HEK293T (cell line): Measurements from ENCODE around the gene HPS6.

Experiments
- ARNT ChIP-seq: fragments of 450-650 bp; IDR thresholded peaks from 2 replicates; pipeline ENCODE4 v1.6.1; 2017; ENCODE audit warnings: mild to moderate bottlenecking
- CTBP1 ChIP-seq: fragments of 450-650 bp; IDR thresholded peaks from 2 replicates; pipeline ENCODE4 v1.6.1; 2016; ENCODE audit warnings: borderline replicate concordance
- ELF4 ChIP-seq: fragments of 450-650 bp; IDR thresholded peaks from 2 replicates; pipeline ENCODE4 v1.6.1; 2017; ENCODE audit warnings: antibody characterized with exemption
- FOXM1 ChIP-seq: fragments of 450-650 bp; IDR thresholded peaks from 2 replicates; pipeline ENCODE4 v1.6.1; 2017; ENCODE audit warnings: mild to moderate bottlenecking, borderline replicate concordance
- HDGF ChIP-seq: fragments of 450-650 bp; IDR thresholded peaks from 2 replicates; pipeline ENCODE4 v1.6.1; 2017; ENCODE audit warnings: antibody characterized with exemption, borderline replicate concordance
- LEF1 ChIP-seq: fragments of 450-650 bp; IDR thresholded peaks from 2 replicates; pipeline ENCODE4 v1.6.1; 2017; ENCODE audit warnings: mild to moderate bottlenecking, borderline replicate concordance
- NFRKB ChIP-seq: fragments of 450-650 bp; IDR thresholded peaks from 2 replicates; pipeline ENCODE4 v1.6.1; 2016; ENCODE audit warnings: mild to moderate bottlenecking, moderate library complexity
- SP1 ChIP-seq: fragments of 450-650 bp; IDR thresholded peaks from 2 replicates; pipeline ENCODE4 v1.6.1; 2017
- SUZ12 ChIP-seq: fragments of 450-650 bp; IDR thresholded peaks from 2 replicates; pipeline ENCODE4 v1.6.1; 2016; ENCODE audit warnings: mild to moderate bottlenecking
- TARDBP ChIP-seq: fragments of 450-650 bp; IDR thresholded peaks from 2 replicates; pipeline ENCODE4 v1.6.1; 2016
- ZNF384 ChIP-seq: fragments of 450-650 bp; IDR thresholded peaks from 2 replicates; pipeline ENCODE4 v1.6.1; 2016
- TF ChIP-seq, protein P1 (sequence below): fragments of 450-650 bp; IDR thresholded peaks from 2 replicates; pipeline ENCODE4 v1.6.1; 2016

DNA sequence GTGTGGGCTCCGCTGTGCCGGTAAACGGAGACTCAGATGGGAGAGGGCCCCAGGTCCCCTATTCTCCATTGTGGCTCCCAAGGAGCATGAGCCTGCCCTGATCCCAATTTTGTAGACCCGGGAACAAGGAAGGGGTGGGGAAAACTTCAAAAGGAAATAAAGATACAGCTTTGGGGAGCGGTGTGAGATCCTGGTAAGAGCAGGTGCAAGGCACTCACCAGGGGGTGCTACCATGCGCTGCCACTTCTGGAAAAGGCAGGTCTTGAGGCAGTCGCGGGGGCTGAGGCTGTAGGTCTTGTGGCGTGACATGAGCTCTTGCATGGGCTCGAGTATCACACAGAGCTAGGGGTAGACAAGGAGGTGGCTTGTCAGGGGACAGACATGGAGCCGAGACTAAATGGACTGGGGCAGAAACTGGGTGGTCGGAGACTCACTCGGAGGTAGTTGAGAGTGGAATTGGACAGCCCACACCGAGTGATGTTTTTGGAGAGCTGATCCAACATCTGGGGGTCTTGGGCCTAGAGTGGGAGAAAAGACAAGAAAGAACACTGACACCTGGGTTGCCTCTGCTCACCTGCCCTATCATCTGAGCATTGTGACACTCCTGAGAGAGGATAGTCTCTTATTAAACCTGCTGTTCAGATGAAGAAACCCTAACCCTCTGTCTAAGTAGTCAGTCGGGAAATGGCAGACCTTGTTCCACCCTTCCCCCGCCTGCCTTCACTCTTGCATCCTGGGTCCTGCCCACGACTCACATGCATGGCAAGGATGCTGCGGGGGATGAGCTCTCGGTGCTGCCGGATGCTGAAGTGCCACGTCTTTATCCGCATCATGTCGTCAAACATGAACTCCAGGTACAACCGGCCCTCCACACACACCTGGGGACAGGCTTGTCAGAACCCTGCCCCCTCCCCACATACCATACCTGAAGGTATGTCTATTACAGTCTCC lies 44.3 kb downstream of the HPS6 start:
- TF ChIP-seq FOXM1: no peak
- no peak for TF ChIP-seq ZNF384
- no peak for TF ChIP-seq SUZ12
- no peak for TF ChIP-seq TARDBP
- TF ChIP-seq SP1: no peak
- TF ChIP-seq LEF1: no peak
- TF ChIP-seq, protein P1, sequence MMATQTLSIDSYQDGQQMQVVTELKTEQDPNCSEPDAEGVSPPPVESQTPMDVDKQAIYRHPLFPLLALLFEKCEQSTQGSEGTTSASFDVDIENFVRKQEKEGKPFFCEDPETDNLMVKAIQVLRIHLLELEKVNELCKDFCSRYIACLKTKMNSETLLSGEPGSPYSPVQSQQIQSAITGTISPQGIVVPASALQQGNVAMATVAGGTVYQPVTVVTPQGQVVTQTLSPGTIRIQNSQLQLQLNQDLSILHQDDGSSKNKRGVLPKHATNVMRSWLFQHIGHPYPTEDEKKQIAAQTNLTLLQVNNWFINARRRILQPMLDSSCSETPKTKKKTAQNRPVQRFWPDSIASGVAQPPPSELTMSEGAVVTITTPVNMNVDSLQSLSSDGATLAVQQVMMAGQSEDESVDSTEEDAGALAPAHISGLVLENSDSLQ: no peak
- no peak for TF ChIP-seq CTBP1
- no peak for TF ChIP-seq NFRKB
- no peak for TF ChIP-seq ELF4
- TF ChIP-seq ARNT: no peak
- no peak for TF ChIP-seq HDGF
